Measurements from ENCODE around the gene SYCE1L. TPM values are rescaled to one million over a fixed set of nuclear protein-coding genes. Genes with fewer than 3 reads are reported as not detected.

SYCE1L gene
- total RNA-seq, 1 donor from 2014 or later: not detected

GRCh38 chr16:77219437-77219836, 20.2 kb downstream of the SYCE1L start:
- no peak for DNase-seq (ENCODE audit: low spot score in 2 of 2)
- Histone ChIP-seq H3K4me1 (no peaks in the 10 kb centered on the region), H3K4me3 (no peak overlapping the region), H3K9me3 (no peaks in the 10 kb centered on the region), H3K27ac (no peak overlapping the region), H3K27me3 (no peaks in the 10 kb centered on the region), H3K36me3 (no peaks in the 10 kb centered on the region)
- no peak for TF ChIP-seq CTCF (IDR thresholded peaks at IDR 0.05)
- intact Hi-C loops (cut with DNase I): no loop called here

- H3K27ac ChIP-seq: no peak overlapping the region
- DNase-seq (ENCODE audit: low spot score in 2 of 2): no peak
- no peak for TF ChIP-seq CTCF (IDR thresholded peaks at IDR 0.05)
- intact Hi-C loops (cut with DNase I): no loop called here
- H3K27me3 ChIP-seq: no peaks in the 10 kb centered on the region
- no peaks in the 10 kb centered on the region for H3K4me1 ChIP-seq
- H3K36me3 ChIP-seq: no peaks in the 10 kb centered on the region
- H3K9me3 ChIP-seq: no peaks in the 10 kb centered on the region
- H3K4me3 ChIP-seq: no peak overlapping the region
Measured at GRCh38 chr16:77220427-77220826, 21.2 kb downstream of the SYCE1L start.

GRCh38 chr16:77221482-77221881, 22.3 kb downstream of the SYCE1L start:
- H3K4me3 ChIP-seq: no peak overlapping the region
- H3K9me3 ChIP-seq: no peaks in the 10 kb centered on the region
- no peak for TF ChIP-seq CTCF (IDR thresholded peaks at IDR 0.05)

GRCh38 chr16:77223184-77223583, 24.0 kb downstream of the SYCE1L start:
- intact Hi-C loops (cut with DNase I): no loop called here
- no peak for DNase-seq (ENCODE audit: low spot score in 2 of 2)
- H3K9me3 ChIP-seq: no peaks in the 10 kb centered on the region
- H3K4me3 ChIP-seq: no peak overlapping the region
- no peaks in the 10 kb centered on the region for H3K27me3 ChIP-seq
- H3K4me1 ChIP-seq: no peaks in the 10 kb centered on the region
- no peak overlapping the region for H3K27ac ChIP-seq
- H3K36me3 ChIP-seq: no peaks in the 10 kb centered on the region
- no peak for TF ChIP-seq CTCF (IDR thresholded peaks at IDR 0.05)

More at GRCh38 chr16:77221482-77221881, 22.3 kb downstream of the SYCE1L start:
- H3K4me1 ChIP-seq: no peaks in the 10 kb centered on the region
- intact Hi-C loops (cut with DNase I): no loop called here
- no peak overlapping the region for H3K27ac ChIP-seq
- DNase-seq (ENCODE audit: low spot score in 2 of 2): no peak
- H3K36me3 ChIP-seq: no peaks in the 10 kb centered on the region
- H3K27me3 ChIP-seq: no peaks in the 10 kb centered on the region

- H3K9me3 ChIP-seq: no peaks in the 10 kb centered on the region
Measured at GRCh38 chr16:77225182-77225581, 26.0 kb downstream of the SYCE1L start.

More at GRCh38 chr16:77225182-77225581, 26.0 kb downstream of the SYCE1L start:
- Histone ChIP-seq H3K27ac (no peak overlapping the region), H3K4me1 (no peaks in the 10 kb centered on the region), H3K36me3 (no peaks in the 10 kb centered on the region), H3K27me3 (no peaks in the 10 kb centered on the region), H3K4me3 (no peak overlapping the region)
- intact Hi-C loops (cut with DNase I): no loop called here
- no peak for TF ChIP-seq CTCF (IDR thresholded peaks at IDR 0.05)
- DNase-seq (ENCODE audit: low spot score in 2 of 2): no peak

All from ascending aorta (tissue), 2 donors.